H9 (cell line): Measurements from ENCODE around the gene SAFB. TPM values are rescaled to one million over a fixed set of nuclear protein-coding genes. Genes with fewer than 3 reads are reported as not detected.

ENCODE experiments used
- DNase-seq: peaks from one replicate; pipeline ENCODE4 v3.0.0-alpha.2; 2017
- H2AFZ ChIP-seq: one replicate; pipeline ENCODE4 v1.6.1; 2013; ENCODE audit warnings: mild to moderate bottlenecking, low read length, control low read depth, moderate library complexity
- H2AK5ac ChIP-seq: 2 replicates; pipeline ENCODE4 v1.6.1; 2013; ENCODE audit warnings: low read length, control low read depth, mixed read lengths; ENCODE audit not compliant: insufficient read length
- H2BK120ac ChIP-seq: one replicate; pipeline ENCODE4 v1.6.1; 2013; ENCODE audit warnings: low read depth, mild to moderate bottlenecking, low read length, control low read depth, inconsistent platforms; ENCODE audit not compliant: poor library complexity, severe bottlenecking
- H2BK12ac ChIP-seq: 2 replicates; pipeline ENCODE4 v1.6.1; 2013; ENCODE audit warnings: low read length, control low read depth, mixed read lengths, low read depth; ENCODE audit not compliant: insufficient read length
- H2BK15ac ChIP-seq: 2 replicates; pipeline ENCODE4 v1.6.1; 2013; ENCODE audit warnings: low read depth, low read length, control low read depth
- H2BK20ac ChIP-seq: one replicate; pipeline ENCODE4 v1.6.1; 2013; ENCODE audit warnings: low read depth, mild to moderate bottlenecking, low read length, control low read depth, inconsistent platforms; ENCODE audit not compliant: poor library complexity, severe bottlenecking
- H2BK5ac ChIP-seq: 2 replicates; pipeline ENCODE4 v1.6.1; 2013; ENCODE audit warnings: low read length, control low read depth, mixed read lengths; ENCODE audit not compliant: insufficient read length
- H3K14ac ChIP-seq: 2 replicates; pipeline ENCODE4 v1.6.1; 2013; ENCODE audit warnings: low read length, control low read depth; ENCODE audit not compliant: insufficient read depth
- H3K18ac ChIP-seq: 2 replicates; pipeline ENCODE4 v1.6.1; 2013; ENCODE audit warnings: low read depth, mild to moderate bottlenecking, mixed read lengths, low read length, control low read depth; ENCODE audit not compliant: insufficient read length
- H3K23ac ChIP-seq: 2 replicates; pipeline ENCODE4 v1.6.1; 2013; ENCODE audit warnings: low read length, control low read depth, mixed read lengths, low read depth; ENCODE audit not compliant: insufficient read length
- H3K23me2 ChIP-seq: 2 replicates; pipeline ENCODE4 v1.6.1; 2013; ENCODE audit warnings: low read depth, mild to moderate bottlenecking, mixed read lengths, low read length, control low read depth; ENCODE audit not compliant: insufficient read length, poor library complexity, severe bottlenecking
- H3K27ac ChIP-seq: 2 replicates; pipeline ENCODE4 v1.5.1; 2013; ENCODE audit warnings: low read length, control low read depth, mixed read lengths, low read depth; ENCODE audit not compliant: insufficient read length
- H3K27me3 ChIP-seq: 2 replicates; pipeline ENCODE4 v1.6.1; 2013; ENCODE audit warnings: low read length, control low read depth, inconsistent platforms; ENCODE audit not compliant: insufficient read depth
- H3K4ac ChIP-seq: 2 replicates; pipeline ENCODE4 v1.6.1; 2013; ENCODE audit warnings: low read depth, mild to moderate bottlenecking, control low read depth, inconsistent platforms, low read length, moderate library complexity
- H3K4me1 ChIP-seq: 2 replicates; pipeline ENCODE4 v1.6.1; 2013; ENCODE audit warnings: low read length, control low read depth, inconsistent platforms; ENCODE audit not compliant: insufficient read depth
- H3K4me2 ChIP-seq: 2 replicates; pipeline ENCODE4 v1.6.1; 2013; ENCODE audit warnings: low read length, control low read depth, mixed read lengths; ENCODE audit not compliant: insufficient read length, insufficient read depth
- H3K56ac ChIP-seq: 2 replicates; pipeline ENCODE4 v1.6.1; 2013; ENCODE audit warnings: low read depth, mild to moderate bottlenecking, mixed read lengths, low read length, control low read depth; ENCODE audit not compliant: insufficient read length
- H3K79me1 ChIP-seq: 2 replicates; pipeline ENCODE4 v1.6.1; 2013; ENCODE audit warnings: low read depth, mild to moderate bottlenecking, moderate library complexity, low read length, control low read depth, inconsistent platforms; ENCODE audit not compliant: insufficient read depth, poor library complexity, severe bottlenecking
- H3K79me2 ChIP-seq: 2 replicates; pipeline ENCODE4 v1.6.1; 2013; ENCODE audit warnings: low read length, control low read depth, inconsistent platforms; ENCODE audit not compliant: insufficient read depth
- H3K9ac ChIP-seq: 2 replicates; pipeline ENCODE4 v1.6.1; 2013; ENCODE audit warnings: low read length, control low read depth, mixed read lengths; ENCODE audit not compliant: insufficient read length; ENCODE audit errors: extremely low read depth
- H3K9me3 ChIP-seq: one replicate; pipeline ENCODE4 v1.6.1; 2013; ENCODE audit warnings: low read depth, low read length, inconsistent platforms; ENCODE audit not compliant: control insufficient read depth
- H3T11ph ChIP-seq: one replicate; pipeline ENCODE4 v1.6.1; 2013; ENCODE audit warnings: mild to moderate bottlenecking, low read length, control low read depth, inconsistent platforms
- H4K20me1 ChIP-seq: one replicate; pipeline ENCODE4 v1.6.1; 2013; ENCODE audit not compliant: control insufficient read depth, insufficient read length, insufficient read depth
- H4K5ac ChIP-seq: 2 replicates; pipeline ENCODE4 v1.6.1; 2013; ENCODE audit warnings: low read depth, mild to moderate bottlenecking, mixed read lengths, low read length, control low read depth; ENCODE audit not compliant: insufficient read length
- H4K8ac ChIP-seq: replicated peaks from 2 replicates; pipeline ENCODE4 v1.6.1; 2013; ENCODE audit warnings: low read length, control low read depth, mixed read lengths, low read depth; ENCODE audit not compliant: insufficient read length
- H4K91ac ChIP-seq: 2 replicates; pipeline ENCODE4 v1.6.1; 2013; ENCODE audit warnings: low read depth, mild to moderate bottlenecking, moderate library complexity, mixed read lengths, low read length, control low read depth; ENCODE audit not compliant: insufficient read length
- H3K27ac Mint-ChIP-seq, 3 experiments: 2 replicates in 2 of 3; 3 replicates in 1 of 3; pipeline ENCODE4 v1.8.0; 2020 to 2021; ENCODE audit warnings: mixed read lengths in 3 of 3, mild to moderate bottlenecking in 1 of 3, moderate library complexity in 1 of 3
- H3K27me3 Mint-ChIP-seq: 2 replicates; pipeline ENCODE4 v1.8.0; 2021; ENCODE audit warnings: low read depth, mild to moderate bottlenecking, moderate library complexity, mixed read lengths
- H3K36me3 Mint-ChIP-seq, 3 experiments: 2 replicates in 2 of 3; 3 replicates in 1 of 3; pipeline ENCODE4 v1.8.0; 2020 to 2021; ENCODE audit warnings: low read depth in 3 of 3, mixed read lengths in 3 of 3; ENCODE audit not compliant: insufficient read depth in 1 of 3
- H3K4me1 Mint-ChIP-seq, 2 experiments: 2 replicates each; pipeline ENCODE4 v1.8.0; 2020; ENCODE audit warnings: mixed read lengths in 2 of 2
- H3K4me3 Mint-ChIP-seq, 2 experiments: 2 replicates in 1 of 2; 3 replicates in 1 of 2; pipeline ENCODE4 v1.8.0; 2020 to 2021; ENCODE audit warnings: mild to moderate bottlenecking in 2 of 2, mixed read lengths in 2 of 2, moderate library complexity in 1 of 2
- H3K9me3 Mint-ChIP-seq, 2 experiments: 2 replicates in 1 of 2; 3 replicates in 1 of 2; pipeline ENCODE4 v1.8.0; 2020; ENCODE audit warnings: mild to moderate bottlenecking in 2 of 2, mixed read lengths in 2 of 2, moderate library complexity in 1 of 2
- WGBS: extraction: QIAGEN DNeasy Blood & Tissue Kit; methylation state at CpG from one replicate; pipeline ENCODE4 v1.1.7; 2013; ENCODE audit warnings: missing lambda C conversion rate, low lambda C conversion rate, mixed read lengths; ENCODE audit not compliant: insufficient read length; ENCODE audit errors: extremely low coverage; 5-methylcytosine and 5-hydroxymethylcytosine counted together
- total RNA-seq: library from RNA; stranded (reverse); gene quantifications from 2 replicates; pipeline ENCODE4 v1.2.1, GENCODE V29; 2021
- TF ChIP-seq, protein P1 (sequence below): fragments of 200-600 bp; sonication (generic); conservative IDR thresholded peaks from 3 replicates; pipeline ENCODE4 v1.8.0; 2021; ENCODE audit warnings: antibody characterized with exemption, mild to moderate bottlenecking

SAFB gene
- total RNA-seq, 1 experiment from 2014 or later = 110 TPM

DNA sequence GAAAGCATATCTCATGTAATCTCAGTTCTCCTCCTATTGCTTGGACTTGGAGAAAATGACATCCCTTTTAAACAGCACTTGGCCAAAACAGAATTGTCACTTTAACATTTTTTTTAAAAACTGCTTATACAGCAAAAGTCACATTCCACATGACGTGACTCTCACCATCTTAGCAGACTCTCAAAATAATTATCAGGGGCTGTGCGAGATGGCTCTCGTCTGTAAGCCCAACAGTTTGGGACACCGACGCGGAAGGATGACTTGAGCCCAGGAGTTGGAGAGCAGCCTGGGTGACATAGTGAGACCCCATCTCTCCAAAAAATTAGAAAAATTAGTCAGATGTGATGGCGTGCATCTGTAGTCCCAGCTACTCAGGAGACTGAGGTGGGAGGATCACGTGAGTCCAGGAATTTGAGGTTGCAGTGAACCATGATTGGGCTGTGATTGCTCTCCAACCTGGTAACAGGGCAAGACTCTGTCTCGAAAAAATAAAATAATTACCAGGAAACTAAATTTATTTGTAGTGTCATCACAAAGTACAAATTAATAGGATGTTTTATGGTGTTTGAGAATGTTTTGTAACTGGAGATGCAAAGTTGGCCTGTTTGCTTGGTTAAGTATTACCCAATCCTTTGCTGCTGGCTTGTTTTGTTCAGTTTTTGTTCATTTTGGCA lies 8.8 kb downstream of the SAFB start:
- H3K9ac ChIP-seq = no peak overlapping the region
- H3K79me2 ChIP-seq = peaks cover 59% of the 10 kb centered on the region; the same call in 1 of the 2 replicates
- H3K4ac ChIP-seq = no peak overlapping the region
- TF ChIP-seq, protein P1, sequence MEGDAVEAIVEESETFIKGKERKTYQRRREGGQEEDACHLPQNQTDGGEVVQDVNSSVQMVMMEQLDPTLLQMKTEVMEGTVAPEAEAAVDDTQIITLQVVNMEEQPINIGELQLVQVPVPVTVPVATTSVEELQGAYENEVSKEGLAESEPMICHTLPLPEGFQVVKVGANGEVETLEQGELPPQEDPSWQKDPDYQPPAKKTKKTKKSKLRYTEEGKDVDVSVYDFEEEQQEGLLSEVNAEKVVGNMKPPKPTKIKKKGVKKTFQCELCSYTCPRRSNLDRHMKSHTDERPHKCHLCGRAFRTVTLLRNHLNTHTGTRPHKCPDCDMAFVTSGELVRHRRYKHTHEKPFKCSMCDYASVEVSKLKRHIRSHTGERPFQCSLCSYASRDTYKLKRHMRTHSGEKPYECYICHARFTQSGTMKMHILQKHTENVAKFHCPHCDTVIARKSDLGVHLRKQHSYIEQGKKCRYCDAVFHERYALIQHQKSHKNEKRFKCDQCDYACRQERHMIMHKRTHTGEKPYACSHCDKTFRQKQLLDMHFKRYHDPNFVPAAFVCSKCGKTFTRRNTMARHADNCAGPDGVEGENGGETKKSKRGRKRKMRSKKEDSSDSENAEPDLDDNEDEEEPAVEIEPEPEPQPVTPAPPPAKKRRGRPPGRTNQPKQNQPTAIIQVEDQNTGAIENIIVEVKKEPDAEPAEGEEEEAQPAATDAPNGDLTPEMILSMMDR = no peak
- no peaks in the 10 kb centered on the region for H3K4me1 ChIP-seq
- H3K23me2 ChIP-seq = no peaks in the 10 kb centered on the region
- H3K27ac ChIP-seq = no peak overlapping the region
- peaks cover 28% of the 10 kb centered on the region for H3K79me1 ChIP-seq
- no peak overlapping the region for H2BK5ac ChIP-seq
- H3K14ac ChIP-seq = no peak overlapping the region
- no peaks in the 10 kb centered on the region for H3K27me3 ChIP-seq
- WGBS = no CpG with 5 or more reads among the region's 9 CpGs
- H4K5ac ChIP-seq = no peak overlapping the region
- H2AFZ ChIP-seq = no peak overlapping the region
- no peak overlapping the region for H2BK120ac ChIP-seq
- no peak overlapping the region for H3K23ac ChIP-seq
- H2BK20ac ChIP-seq = no peak overlapping the region
- no peak overlapping the region for H2AK5ac ChIP-seq
- Mint-ChIP-seq H3K9me3 (no peaks in the 10 kb centered on the region), H3K4me3 (no peak overlapping the region), H3K27me3 (no peaks in the 10 kb centered on the region), H3K36me3 (peaks cover 9 to 64% (median 45%) of the 10 kb centered on the region in 3 experiments; a peak in 6 of 7 replicates), H3K4me1 (peaks cover 5 to 7% of the 10 kb centered on the region in 2 experiments), H3K27ac (peak overlapping the region in 2 of 3 experiments; percentile 1 to 46; a peak in 1 of 7 replicates)
- no peak overlapping the region for H4K91ac ChIP-seq
- no peak overlapping the region for H3K56ac ChIP-seq
- H3K9me3 ChIP-seq = no peaks in the 10 kb centered on the region
- H3K4me2 ChIP-seq = no peak overlapping the region
- no peaks in the 10 kb centered on the region for H4K20me1 ChIP-seq
- H2BK12ac ChIP-seq = no peak overlapping the region
- DNase-seq = no peak
- no peak overlapping the region for H3T11ph ChIP-seq
- no peak overlapping the region for H4K8ac ChIP-seq
- H3K18ac ChIP-seq = no peak overlapping the region
- H2BK15ac ChIP-seq = no peak overlapping the region
